Measurements from ENCODE around the gene CLCA2.

Gene CLCA2

DNA sequence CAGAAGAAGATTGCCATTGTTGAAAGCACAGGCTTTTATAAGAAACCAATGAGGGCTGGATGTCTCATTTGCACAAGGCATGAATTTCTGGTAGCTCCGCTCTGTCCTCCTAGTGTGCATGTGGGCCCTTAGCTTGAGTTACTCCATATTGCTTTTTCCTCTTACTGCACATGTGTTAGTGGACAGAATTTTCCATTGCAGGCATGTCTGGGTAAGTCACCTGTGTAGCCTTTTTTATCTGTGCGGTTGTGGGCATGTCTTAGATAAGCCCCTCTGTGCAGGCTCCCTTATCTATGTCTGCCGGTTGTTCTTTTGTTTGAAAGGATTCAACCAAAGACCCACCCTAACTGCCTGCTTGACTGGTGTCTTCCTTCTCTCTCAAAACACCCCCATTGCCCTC is 37.5 kb downstream of the CLCA2 start:
- TF ChIP-seq, protein P1, sequence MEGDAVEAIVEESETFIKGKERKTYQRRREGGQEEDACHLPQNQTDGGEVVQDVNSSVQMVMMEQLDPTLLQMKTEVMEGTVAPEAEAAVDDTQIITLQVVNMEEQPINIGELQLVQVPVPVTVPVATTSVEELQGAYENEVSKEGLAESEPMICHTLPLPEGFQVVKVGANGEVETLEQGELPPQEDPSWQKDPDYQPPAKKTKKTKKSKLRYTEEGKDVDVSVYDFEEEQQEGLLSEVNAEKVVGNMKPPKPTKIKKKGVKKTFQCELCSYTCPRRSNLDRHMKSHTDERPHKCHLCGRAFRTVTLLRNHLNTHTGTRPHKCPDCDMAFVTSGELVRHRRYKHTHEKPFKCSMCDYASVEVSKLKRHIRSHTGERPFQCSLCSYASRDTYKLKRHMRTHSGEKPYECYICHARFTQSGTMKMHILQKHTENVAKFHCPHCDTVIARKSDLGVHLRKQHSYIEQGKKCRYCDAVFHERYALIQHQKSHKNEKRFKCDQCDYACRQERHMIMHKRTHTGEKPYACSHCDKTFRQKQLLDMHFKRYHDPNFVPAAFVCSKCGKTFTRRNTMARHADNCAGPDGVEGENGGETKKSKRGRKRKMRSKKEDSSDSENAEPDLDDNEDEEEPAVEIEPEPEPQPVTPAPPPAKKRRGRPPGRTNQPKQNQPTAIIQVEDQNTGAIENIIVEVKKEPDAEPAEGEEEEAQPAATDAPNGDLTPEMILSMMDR (IDR thresholded peaks at IDR 0.05; ENCODE audit: low read depth, low read length): no peak
- Histone ChIP-seq H3K36me3 (no peaks in the 10 kb centered on the region), H3K27me3 (no peaks in the 10 kb centered on the region), H3K4me3 (ENCODE audit: low read depth, low read length) (no peak overlapping the region), H3K9me3 (no peaks in the 10 kb centered on the region), H3K4me1 (no peaks in the 10 kb centered on the region)
- no peak for DNase-seq

DNA sequence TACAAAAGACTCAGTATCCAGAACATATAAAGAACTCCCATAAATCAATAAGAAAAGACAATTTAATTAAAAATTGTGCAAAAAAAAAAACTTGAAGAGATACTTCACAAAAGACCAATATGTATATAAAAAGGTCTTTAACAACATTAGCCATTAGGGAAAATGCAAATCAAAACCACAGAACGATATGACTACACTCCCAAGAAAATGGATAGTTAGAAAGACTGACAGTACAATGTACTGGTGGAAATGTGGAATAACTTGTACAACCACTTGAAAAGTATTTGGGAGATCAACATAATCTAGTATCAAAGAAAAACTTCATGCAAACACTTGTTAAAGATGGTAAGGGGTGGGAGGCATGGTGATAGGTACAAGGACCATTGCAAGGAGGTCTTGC is 40.8 kb downstream of the CLCA2 start:
- no peak for DNase-seq
- Histone ChIP-seq H3K9me3 (no peaks in the 10 kb centered on the region), H3K4me3 (ENCODE audit: low read depth, low read length) (no peak overlapping the region), H3K4me1 (no peaks in the 10 kb centered on the region), H3K36me3 (no peaks in the 10 kb centered on the region), H3K27me3 (no peaks in the 10 kb centered on the region)
- TF ChIP-seq, protein P1 (IDR thresholded peaks at IDR 0.05; ENCODE audit: low read depth, low read length): no peak

DNA sequence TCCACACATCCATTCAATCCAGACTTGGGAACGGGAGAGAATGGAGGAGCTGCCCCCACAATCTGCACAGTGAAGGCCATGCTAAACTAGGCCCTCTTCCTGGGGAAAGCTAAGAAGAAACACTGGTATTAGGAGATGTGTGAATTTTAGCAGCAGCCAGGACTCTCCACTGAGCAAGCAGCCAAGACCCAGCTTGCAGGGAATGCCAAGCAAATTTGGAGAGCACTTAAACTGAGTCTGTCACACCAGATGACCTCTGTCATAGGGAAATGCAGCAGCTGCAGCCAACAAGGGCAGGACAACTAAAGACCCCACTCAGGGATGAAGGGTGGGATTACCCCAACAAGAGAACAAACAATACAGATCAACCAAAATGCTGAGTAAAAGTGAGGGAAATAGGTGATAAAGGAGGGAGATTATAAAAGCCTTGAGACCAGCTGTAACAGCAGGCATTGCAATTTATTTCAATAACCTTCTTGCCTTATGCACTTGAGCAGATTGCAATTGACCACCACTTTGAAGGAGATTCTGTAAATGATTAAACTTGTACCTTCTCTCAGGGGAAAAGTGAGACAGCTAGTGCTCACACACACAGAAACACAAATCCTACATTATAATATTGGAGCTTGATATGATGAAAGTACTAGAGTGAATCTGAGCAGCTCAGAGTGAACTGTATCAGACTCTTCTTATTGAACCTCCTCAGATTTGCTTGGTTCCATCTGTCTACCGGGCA is 42.3 kb downstream of the CLCA2 start:
- Histone ChIP-seq H3K4me1 (no peaks in the 10 kb centered on the region), H3K9me3 (no peaks in the 10 kb centered on the region), H3K36me3 (no peaks in the 10 kb centered on the region), H3K27me3 (no peaks in the 10 kb centered on the region), H3K4me3 (ENCODE audit: low read depth, low read length) (no peak overlapping the region)
- no peak for DNase-seq
- TF ChIP-seq, protein P1 (IDR thresholded peaks at IDR 0.05; ENCODE audit: low read depth, low read length): no peak

DNA sequence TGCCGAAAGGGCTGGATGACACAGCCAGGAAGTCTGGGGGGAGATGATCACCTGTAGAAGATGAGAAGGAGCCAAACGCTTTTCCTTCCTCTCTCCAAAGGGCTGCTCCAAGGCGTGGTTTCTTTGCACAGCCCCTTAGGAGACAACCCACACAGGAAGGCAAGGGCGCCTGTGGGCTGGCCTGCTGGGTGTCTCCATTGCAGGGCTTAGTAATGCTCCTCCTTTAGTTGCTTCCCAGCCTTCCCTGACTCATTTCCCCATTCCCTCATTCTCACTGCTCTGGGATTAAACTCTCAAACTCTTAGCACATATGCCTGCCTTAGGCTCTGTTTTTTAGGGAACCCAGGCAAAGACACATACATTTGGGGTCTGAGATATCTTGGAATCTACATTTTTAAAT is 43.0 kb downstream of the CLCA2 start:
- no peak for DNase-seq
- H3K4me1 ChIP-seq: no peaks in the 10 kb centered on the region
- H3K9me3 ChIP-seq: no peaks in the 10 kb centered on the region
- no peak overlapping the region for H3K4me3 ChIP-seq (ENCODE audit: low read depth, low read length)
- no peaks in the 10 kb centered on the region for H3K36me3 ChIP-seq
- TF ChIP-seq, protein P1 (IDR thresholded peaks at IDR 0.05; ENCODE audit: low read depth, low read length): no peak
- H3K27me3 ChIP-seq: no peaks in the 10 kb centered on the region

DNA sequence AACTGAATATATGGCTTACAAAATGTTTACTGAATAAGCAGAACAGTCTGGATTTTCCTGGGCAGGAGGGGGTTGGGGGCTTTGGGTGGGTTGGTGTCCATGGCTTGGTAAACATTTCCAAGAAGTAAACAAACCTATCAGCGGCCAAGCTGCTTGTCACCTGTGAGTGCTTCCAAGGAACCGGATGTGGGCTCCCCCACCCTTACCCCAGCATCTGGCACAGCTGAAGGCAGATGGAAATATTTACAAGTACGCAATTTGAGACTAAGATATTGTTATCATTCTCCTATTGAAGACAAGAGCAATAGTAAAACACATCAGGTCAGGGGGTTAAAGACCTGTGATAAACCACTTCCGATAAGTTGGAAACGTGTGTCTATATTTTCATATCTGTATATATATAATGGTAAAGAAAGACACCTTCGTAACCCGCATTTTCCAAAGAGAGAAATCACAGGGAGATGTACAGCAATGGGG is 44.6 kb downstream of the CLCA2 start, which contains the start of gene CLCA1:
TSS of gene CLCA1 (plus strand) at position 427 of the 477 bp plus-strand sequence. CDS start at position 472, 45 bp downstream.
- Histone ChIP-seq H3K9me3 (no peaks in the 10 kb centered on the region), H3K4me1 (no peaks in the 10 kb centered on the region), H3K36me3 (no peaks in the 10 kb centered on the region), H3K27me3 (0 out of 2 replicates have a peak, but pooled peaks cover 5% of the 10 kb centered on the region), H3K4me3 (ENCODE audit: low read depth, low read length) (no peak within 1 kb of the TSS)
- DNase-seq: no peak
- TF ChIP-seq, protein P1 (IDR thresholded peaks at IDR 0.05; ENCODE audit: low read depth, low read length): no peak

DNA sequence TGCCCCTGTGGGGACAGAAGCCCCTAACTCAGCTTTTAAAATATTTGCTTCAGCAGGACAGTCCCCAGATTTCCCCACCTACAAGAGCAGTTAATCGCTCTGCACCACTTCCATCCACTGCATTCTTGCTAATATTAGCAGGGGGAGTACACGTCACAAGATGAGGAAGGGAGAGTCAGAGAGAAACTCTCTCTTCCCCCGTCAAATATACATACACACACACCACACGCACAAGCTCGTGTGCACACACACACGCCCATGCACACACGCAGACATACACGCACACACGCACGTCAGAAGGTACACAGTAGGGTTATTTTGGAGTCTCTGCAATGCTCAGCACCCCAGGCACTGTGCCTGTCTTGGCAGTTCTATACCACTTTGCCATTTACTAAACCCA is 46.9 kb downstream of the CLCA2 start:
- H3K9me3 ChIP-seq: no peaks in the 10 kb centered on the region
- H3K4me3 ChIP-seq (ENCODE audit: low read depth, low read length): no peak overlapping the region
- DNase-seq: no peak
- 0 out of 2 replicates have a peak, but pooled peaks cover 7% of the 10 kb centered on the region for H3K27me3 ChIP-seq
- TF ChIP-seq, protein P1 (IDR thresholded peaks at IDR 0.05; ENCODE audit: low read depth, low read length): no peak
- H3K36me3 ChIP-seq: no peaks in the 10 kb centered on the region
- no peaks in the 10 kb centered on the region for H3K4me1 ChIP-seq

Data from BE2C (cell line).